Fibroblast of the aortic adventitia (primary cell): ENCODE data around the gene LHPP. TPM values are rescaled to one million over a fixed set of nuclear protein-coding genes. Genes with fewer than 3 reads are reported as not detected.

Source experiments
- DNase-seq: peaks from one replicate; pipeline ENCODE4 v3.0.0-alpha.2; 2010; ENCODE audit warnings: low read depth
- H3K4me3 ChIP-seq: 2 replicates; pipeline ENCODE4 v1.5.1; 2011; ENCODE audit warnings: low read depth, mild to moderate bottlenecking, control low read depth, low read length, moderate library complexity
- CTCF ChIP-seq: IDR thresholded peaks from 2 replicates; pipeline ENCODE4 v1.5.1; 2011; ENCODE audit warnings: mild to moderate bottlenecking, low read length, control low read depth, inconsistent platforms; ENCODE audit not compliant: insufficient read depth
- total RNA-seq: library from RNA; depleted of rRNA; stranded (reverse); fragments of >200 nt; gene quantifications from 2 replicates; pipeline ENCODE4 v1.2.3, GENCODE V29; 2012; ENCODE audit warnings: low replicate concordance

The LHPP gene
- total RNA-seq, 1 donor = 12.5 TPM

- DNase-seq = no peak
- H3K4me3 ChIP-seq = no peak overlapping the region
- no peak for TF ChIP-seq CTCF
Measured at GRCh38 chr10:124659380-124659779, 197.8 kb downstream of the LHPP start.

GRCh38 chr10:124660404-124661125 lies 198.9 kb downstream of the LHPP start:
- TF ChIP-seq CTCF = no peak
- DNase-seq = no peak
- H3K4me3 ChIP-seq = no peak overlapping the region

- no peak for DNase-seq
- H3K4me3 ChIP-seq = no peak overlapping the region
- no peak for TF ChIP-seq CTCF
Measured at GRCh38 chr10:124661660-124662180, 200.1 kb downstream of the LHPP start.

- TF ChIP-seq CTCF = no peak
- no peak overlapping the region for H3K4me3 ChIP-seq
Measured at GRCh38 chr10:124663228-124663627, 201.6 kb downstream of the LHPP start.

More at GRCh38 chr10:124663228-124663627, 201.6 kb downstream of the LHPP start:
- DNase-seq = no peak

Other genes with a start within 250 kb of the LHPP start
- 121 and 154 TPM in 2 replicates for gene OAT, start 42.9 kb upstream of the LHPP start, total RNA-seq
- gene NKX1-2, start 11.8 kb upstream of the LHPP start, total RNA-seq = not detected in 2 replicates